ENCODE results near the gene GPATCH2L.

DNA sequence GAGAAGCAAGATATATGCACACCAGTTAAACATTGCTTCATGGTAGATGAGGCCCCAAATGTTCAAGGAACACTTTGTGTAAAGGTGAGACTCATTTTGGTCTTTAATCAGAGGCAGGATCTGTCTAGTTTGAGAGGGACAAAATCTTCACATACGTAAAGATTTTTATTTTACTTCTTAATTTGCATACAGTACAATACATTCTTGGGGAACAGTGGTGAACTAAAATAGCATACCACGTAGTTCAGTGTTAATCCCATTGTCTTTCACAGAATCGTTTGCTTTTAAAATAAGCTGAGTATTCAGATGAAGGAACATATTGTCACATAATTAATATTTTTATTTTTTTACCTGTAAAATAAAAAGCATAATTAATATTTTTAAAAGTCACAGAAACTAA lies 43.3 kb downstream of the GPATCH2L start:
- TF ChIP-seq, protein P1, sequence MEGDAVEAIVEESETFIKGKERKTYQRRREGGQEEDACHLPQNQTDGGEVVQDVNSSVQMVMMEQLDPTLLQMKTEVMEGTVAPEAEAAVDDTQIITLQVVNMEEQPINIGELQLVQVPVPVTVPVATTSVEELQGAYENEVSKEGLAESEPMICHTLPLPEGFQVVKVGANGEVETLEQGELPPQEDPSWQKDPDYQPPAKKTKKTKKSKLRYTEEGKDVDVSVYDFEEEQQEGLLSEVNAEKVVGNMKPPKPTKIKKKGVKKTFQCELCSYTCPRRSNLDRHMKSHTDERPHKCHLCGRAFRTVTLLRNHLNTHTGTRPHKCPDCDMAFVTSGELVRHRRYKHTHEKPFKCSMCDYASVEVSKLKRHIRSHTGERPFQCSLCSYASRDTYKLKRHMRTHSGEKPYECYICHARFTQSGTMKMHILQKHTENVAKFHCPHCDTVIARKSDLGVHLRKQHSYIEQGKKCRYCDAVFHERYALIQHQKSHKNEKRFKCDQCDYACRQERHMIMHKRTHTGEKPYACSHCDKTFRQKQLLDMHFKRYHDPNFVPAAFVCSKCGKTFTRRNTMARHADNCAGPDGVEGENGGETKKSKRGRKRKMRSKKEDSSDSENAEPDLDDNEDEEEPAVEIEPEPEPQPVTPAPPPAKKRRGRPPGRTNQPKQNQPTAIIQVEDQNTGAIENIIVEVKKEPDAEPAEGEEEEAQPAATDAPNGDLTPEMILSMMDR (IDR thresholded peaks at IDR 0.05) = no peak
- TF ChIP-seq EP300 (IDR thresholded peaks at IDR 0.05) = no peak
- no peak for TF ChIP-seq POLR2A (IDR thresholded peaks at IDR 0.05)
